H9 (cell line): Measurements from ENCODE around the gene LMNTD1. TPM values are rescaled to one million over a fixed set of nuclear protein-coding genes. Genes with fewer than 3 reads are reported as not detected.

Experiments used
- DNase-seq: peaks from one replicate; pipeline ENCODE4 v3.0.0-alpha.2; 2017
- H2AFZ ChIP-seq: one replicate; pipeline ENCODE4 v1.6.1; 2013; ENCODE audit warnings: mild to moderate bottlenecking, low read length, control low read depth, moderate library complexity
- H2AK5ac ChIP-seq: 2 replicates; pipeline ENCODE4 v1.6.1; 2013; ENCODE audit warnings: low read length, control low read depth, mixed read lengths; ENCODE audit not compliant: insufficient read length
- H2BK120ac ChIP-seq: one replicate; pipeline ENCODE4 v1.6.1; 2013; ENCODE audit warnings: low read depth, mild to moderate bottlenecking, low read length, control low read depth, inconsistent platforms; ENCODE audit not compliant: poor library complexity, severe bottlenecking
- H2BK12ac ChIP-seq: 2 replicates; pipeline ENCODE4 v1.6.1; 2013; ENCODE audit warnings: low read length, control low read depth, mixed read lengths, low read depth; ENCODE audit not compliant: insufficient read length
- H2BK15ac ChIP-seq: 2 replicates; pipeline ENCODE4 v1.6.1; 2013; ENCODE audit warnings: low read depth, low read length, control low read depth
- H2BK20ac ChIP-seq: one replicate; pipeline ENCODE4 v1.6.1; 2013; ENCODE audit warnings: low read depth, mild to moderate bottlenecking, low read length, control low read depth, inconsistent platforms; ENCODE audit not compliant: poor library complexity, severe bottlenecking
- H2BK5ac ChIP-seq: 2 replicates; pipeline ENCODE4 v1.6.1; 2013; ENCODE audit warnings: low read length, control low read depth, mixed read lengths; ENCODE audit not compliant: insufficient read length
- H3K14ac ChIP-seq: 2 replicates; pipeline ENCODE4 v1.6.1; 2013; ENCODE audit warnings: low read length, control low read depth; ENCODE audit not compliant: insufficient read depth
- H3K18ac ChIP-seq: 2 replicates; pipeline ENCODE4 v1.6.1; 2013; ENCODE audit warnings: low read depth, mild to moderate bottlenecking, mixed read lengths, low read length, control low read depth; ENCODE audit not compliant: insufficient read length
- H3K23ac ChIP-seq: 2 replicates; pipeline ENCODE4 v1.6.1; 2013; ENCODE audit warnings: low read length, control low read depth, mixed read lengths, low read depth; ENCODE audit not compliant: insufficient read length
- H3K23me2 ChIP-seq: 2 replicates; pipeline ENCODE4 v1.6.1; 2013; ENCODE audit warnings: low read depth, mild to moderate bottlenecking, mixed read lengths, low read length, control low read depth; ENCODE audit not compliant: insufficient read length, poor library complexity, severe bottlenecking
- H3K27ac ChIP-seq: 2 replicates; pipeline ENCODE4 v1.5.1; 2013; ENCODE audit warnings: low read length, control low read depth, mixed read lengths, low read depth; ENCODE audit not compliant: insufficient read length
- H3K27me3 ChIP-seq: 2 replicates; pipeline ENCODE4 v1.6.1; 2013; ENCODE audit warnings: low read length, control low read depth, inconsistent platforms; ENCODE audit not compliant: insufficient read depth
- H3K4ac ChIP-seq: 2 replicates; pipeline ENCODE4 v1.6.1; 2013; ENCODE audit warnings: low read depth, mild to moderate bottlenecking, control low read depth, inconsistent platforms, low read length, moderate library complexity
- H3K4me1 ChIP-seq: 2 replicates; pipeline ENCODE4 v1.6.1; 2013; ENCODE audit warnings: low read length, control low read depth, inconsistent platforms; ENCODE audit not compliant: insufficient read depth
- H3K4me2 ChIP-seq: 2 replicates; pipeline ENCODE4 v1.6.1; 2013; ENCODE audit warnings: low read length, control low read depth, mixed read lengths; ENCODE audit not compliant: insufficient read length, insufficient read depth
- H3K56ac ChIP-seq: 2 replicates; pipeline ENCODE4 v1.6.1; 2013; ENCODE audit warnings: low read depth, mild to moderate bottlenecking, mixed read lengths, low read length, control low read depth; ENCODE audit not compliant: insufficient read length
- H3K79me1 ChIP-seq: 2 replicates; pipeline ENCODE4 v1.6.1; 2013; ENCODE audit warnings: low read depth, mild to moderate bottlenecking, moderate library complexity, low read length, control low read depth, inconsistent platforms; ENCODE audit not compliant: insufficient read depth, poor library complexity, severe bottlenecking
- H3K79me2 ChIP-seq: 2 replicates; pipeline ENCODE4 v1.6.1; 2013; ENCODE audit warnings: low read length, control low read depth, inconsistent platforms; ENCODE audit not compliant: insufficient read depth
- H3K9ac ChIP-seq: 2 replicates; pipeline ENCODE4 v1.6.1; 2013; ENCODE audit warnings: low read length, control low read depth, mixed read lengths; ENCODE audit not compliant: insufficient read length; ENCODE audit errors: extremely low read depth
- H3K9me3 ChIP-seq: one replicate; pipeline ENCODE4 v1.6.1; 2013; ENCODE audit warnings: low read depth, low read length, inconsistent platforms; ENCODE audit not compliant: control insufficient read depth
- H3T11ph ChIP-seq: one replicate; pipeline ENCODE4 v1.6.1; 2013; ENCODE audit warnings: mild to moderate bottlenecking, low read length, control low read depth, inconsistent platforms
- H4K20me1 ChIP-seq: one replicate; pipeline ENCODE4 v1.6.1; 2013; ENCODE audit not compliant: control insufficient read depth, insufficient read length, insufficient read depth
- H4K5ac ChIP-seq: 2 replicates; pipeline ENCODE4 v1.6.1; 2013; ENCODE audit warnings: low read depth, mild to moderate bottlenecking, mixed read lengths, low read length, control low read depth; ENCODE audit not compliant: insufficient read length
- H4K8ac ChIP-seq: replicated peaks from 2 replicates; pipeline ENCODE4 v1.6.1; 2013; ENCODE audit warnings: low read length, control low read depth, mixed read lengths, low read depth; ENCODE audit not compliant: insufficient read length
- H4K91ac ChIP-seq: 2 replicates; pipeline ENCODE4 v1.6.1; 2013; ENCODE audit warnings: low read depth, mild to moderate bottlenecking, moderate library complexity, mixed read lengths, low read length, control low read depth; ENCODE audit not compliant: insufficient read length
- H3K27ac Mint-ChIP-seq, 3 experiments: 2 replicates in 2 of 3; 3 replicates in 1 of 3; pipeline ENCODE4 v1.8.0; 2020 to 2021; ENCODE audit warnings: mixed read lengths in 3 of 3, mild to moderate bottlenecking in 1 of 3, moderate library complexity in 1 of 3
- H3K27me3 Mint-ChIP-seq: 2 replicates; pipeline ENCODE4 v1.8.0; 2021; ENCODE audit warnings: low read depth, mild to moderate bottlenecking, moderate library complexity, mixed read lengths
- H3K36me3 Mint-ChIP-seq, 3 experiments: 2 replicates in 2 of 3; 3 replicates in 1 of 3; pipeline ENCODE4 v1.8.0; 2020 to 2021; ENCODE audit warnings: low read depth in 3 of 3, mixed read lengths in 3 of 3; ENCODE audit not compliant: insufficient read depth in 1 of 3
- H3K4me1 Mint-ChIP-seq, 2 experiments: 2 replicates each; pipeline ENCODE4 v1.8.0; 2020; ENCODE audit warnings: mixed read lengths in 2 of 2
- H3K4me3 Mint-ChIP-seq, 2 experiments: 2 replicates in 1 of 2; 3 replicates in 1 of 2; pipeline ENCODE4 v1.8.0; 2020 to 2021; ENCODE audit warnings: mild to moderate bottlenecking in 2 of 2, mixed read lengths in 2 of 2, moderate library complexity in 1 of 2
- H3K9me3 Mint-ChIP-seq, 2 experiments: 2 replicates in 1 of 2; 3 replicates in 1 of 2; pipeline ENCODE4 v1.8.0; 2020; ENCODE audit warnings: mild to moderate bottlenecking in 2 of 2, mixed read lengths in 2 of 2, moderate library complexity in 1 of 2
- WGBS: extraction: QIAGEN DNeasy Blood & Tissue Kit; methylation state at CpG from one replicate; pipeline ENCODE4 v1.1.7; 2013; ENCODE audit warnings: missing lambda C conversion rate, low lambda C conversion rate, mixed read lengths; ENCODE audit not compliant: insufficient read length; ENCODE audit errors: extremely low coverage; 5-methylcytosine and 5-hydroxymethylcytosine counted together
- total RNA-seq: library from RNA; stranded (reverse); gene quantifications from 2 replicates; pipeline ENCODE4 v1.2.1, GENCODE V29; 2021
- TF ChIP-seq, protein P1 (sequence below): fragments of 200-600 bp; sonication (generic); conservative IDR thresholded peaks from 3 replicates; pipeline ENCODE4 v1.8.0; 2021; ENCODE audit warnings: antibody characterized with exemption, mild to moderate bottlenecking

The LMNTD1 gene
- total RNA-seq, 1 experiment from 2014 or later = not detected

- no peaks in the 10 kb centered on the region for H4K20me1 ChIP-seq
- H3K27me3 ChIP-seq = no peaks in the 10 kb centered on the region
- no peak overlapping the region for H3K18ac ChIP-seq
- no peak overlapping the region for H3K23ac ChIP-seq
- H3K27ac Mint-ChIP-seq = no peak overlapping the region
- H2AK5ac ChIP-seq = no peak overlapping the region
- no peaks in the 10 kb centered on the region for H3K4me1 Mint-ChIP-seq
- H3T11ph ChIP-seq = no peak overlapping the region
- no CpG with 5 or more reads among the region's 1 CpG for WGBS
- H4K91ac ChIP-seq = no peak overlapping the region
- H3K4me1 ChIP-seq = no peaks in the 10 kb centered on the region
- H3K79me2 ChIP-seq = no peaks in the 10 kb centered on the region
- no peak overlapping the region for H3K4ac ChIP-seq
- peaks cover 0 to 3% of the 10 kb centered on the region in 2 experiments; a peak in 2 of 5 replicates for H3K9me3 Mint-ChIP-seq
- H3K14ac ChIP-seq = no peak overlapping the region
- H3K56ac ChIP-seq = no peak overlapping the region
- no peaks in the 10 kb centered on the region for H3K9me3 ChIP-seq
- H3K4me3 Mint-ChIP-seq = no peak overlapping the region
- H2BK5ac ChIP-seq = no peak overlapping the region
- H4K5ac ChIP-seq = no peak overlapping the region
- no peak overlapping the region for H2BK15ac ChIP-seq
- TF ChIP-seq, protein P1, sequence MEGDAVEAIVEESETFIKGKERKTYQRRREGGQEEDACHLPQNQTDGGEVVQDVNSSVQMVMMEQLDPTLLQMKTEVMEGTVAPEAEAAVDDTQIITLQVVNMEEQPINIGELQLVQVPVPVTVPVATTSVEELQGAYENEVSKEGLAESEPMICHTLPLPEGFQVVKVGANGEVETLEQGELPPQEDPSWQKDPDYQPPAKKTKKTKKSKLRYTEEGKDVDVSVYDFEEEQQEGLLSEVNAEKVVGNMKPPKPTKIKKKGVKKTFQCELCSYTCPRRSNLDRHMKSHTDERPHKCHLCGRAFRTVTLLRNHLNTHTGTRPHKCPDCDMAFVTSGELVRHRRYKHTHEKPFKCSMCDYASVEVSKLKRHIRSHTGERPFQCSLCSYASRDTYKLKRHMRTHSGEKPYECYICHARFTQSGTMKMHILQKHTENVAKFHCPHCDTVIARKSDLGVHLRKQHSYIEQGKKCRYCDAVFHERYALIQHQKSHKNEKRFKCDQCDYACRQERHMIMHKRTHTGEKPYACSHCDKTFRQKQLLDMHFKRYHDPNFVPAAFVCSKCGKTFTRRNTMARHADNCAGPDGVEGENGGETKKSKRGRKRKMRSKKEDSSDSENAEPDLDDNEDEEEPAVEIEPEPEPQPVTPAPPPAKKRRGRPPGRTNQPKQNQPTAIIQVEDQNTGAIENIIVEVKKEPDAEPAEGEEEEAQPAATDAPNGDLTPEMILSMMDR = no peak
- H3K27me3 Mint-ChIP-seq = no peaks in the 10 kb centered on the region
- no peak overlapping the region for H3K27ac ChIP-seq
- H2BK12ac ChIP-seq = no peak overlapping the region
- H3K4me2 ChIP-seq = no peak overlapping the region
- no peak for DNase-seq
- H3K23me2 ChIP-seq = no peaks in the 10 kb centered on the region
- no peak overlapping the region for H2BK20ac ChIP-seq
- H2BK120ac ChIP-seq = no peak overlapping the region
- no peaks in the 10 kb centered on the region for H3K79me1 ChIP-seq
- no peak overlapping the region for H4K8ac ChIP-seq
- no peaks in the 10 kb centered on the region for H3K36me3 Mint-ChIP-seq
- no peak overlapping the region for H3K9ac ChIP-seq
- H2AFZ ChIP-seq = no peak overlapping the region
Measured at GRCh38 chr12:25570418-25570817, 17.3 kb upstream of the LMNTD1 start.
